Right atrium auricular region (tissue), 2 donors: ENCODE results near the gene PSENEN. TPM values are rescaled to one million over a fixed set of nuclear protein-coding genes. Genes with fewer than 3 reads are reported as not detected.

Source experiments
- DNase-seq: peaks from one replicate; pipeline ENCODE4 v3.0.0-alpha.2; 2019; ENCODE audit warnings: low spot score
- H3K27ac ChIP-seq, 2 donors: fragments of 200-600 bp; sonication (generic); 1 replicate in 1 of 2; 2 replicates in 1 of 2; pipeline ENCODE4 v1.5.1; 2016 to 2019
- H3K27me3 ChIP-seq, 2 donors: fragments of 200-600 bp; sonication (generic); one replicate each; pipeline versions ENCODE4 v1.5.1 to v1.6.0; 2017 to 2019
- H3K36me3 ChIP-seq: fragments of 200-600 bp; sonication (generic); one replicate; pipeline ENCODE4 v1.5.1; 2016
- H3K4me1 ChIP-seq, 2 donors: fragments of 200-600 bp; sonication (generic); one replicate each; pipeline versions ENCODE4 v1.5.1 to v1.6.0; 2017 to 2019
- H3K4me3 ChIP-seq, 2 donors: fragments of 200-600 bp; sonication (generic); 1 replicate in 1 of 2; 2 replicates in 1 of 2; pipeline ENCODE4 v1.5.1; 2017 to 2019; ENCODE audit warnings: mild to moderate bottlenecking in 1 of 2, moderate library complexity in 1 of 2
- H3K9me3 ChIP-seq, 2 donors: fragments of 200-600 bp; sonication (generic); one replicate each; pipeline ENCODE4 v1.5.1; 2019
- CTCF ChIP-seq, 2 donors: fragments of 200-600 bp; sonication (generic); IDR thresholded peaks; one replicate each; pipeline ENCODE4 v1.5.1; 2019; ENCODE audit warnings: antibody characterized with exemption in 2 of 2
- total RNA-seq, 2 donors: library from RNA; depleted of rRNA; stranded (reverse); fragments of >200 nt; gene quantifications; one replicate each; pipeline ENCODE4 v1.1.0, GENCODE V29; 2016

The PSENEN gene
- total RNA-seq, 2 donors from 2014 or later: 26.1 to 35.0 TPM

DNA sequence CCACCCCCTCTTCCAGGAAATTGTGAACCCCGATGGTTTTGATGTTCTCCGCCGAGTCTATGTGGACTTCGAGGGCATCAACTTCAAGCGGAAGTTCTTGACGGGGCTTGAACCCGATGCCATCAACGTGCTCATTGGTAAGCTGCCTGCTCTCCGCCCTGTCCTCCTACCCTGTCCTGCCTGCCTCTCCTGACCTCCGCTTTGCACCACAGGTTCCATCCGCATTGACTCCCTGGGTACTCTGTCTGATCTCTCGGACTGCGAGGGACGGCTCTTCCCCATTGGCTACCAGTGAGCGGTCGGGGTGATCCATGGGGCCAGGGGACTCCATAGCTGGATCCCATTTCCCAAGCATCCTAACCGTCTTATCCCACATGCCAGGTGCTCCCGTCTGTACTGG lies 15.1 kb upstream of the PSENEN start:
- H3K9me3 ChIP-seq: no peaks in the 10 kb centered on the region
- H3K4me3 ChIP-seq: no peak overlapping the region
- no peak for TF ChIP-seq CTCF (IDR thresholded peaks at IDR 0.05)
- no peaks in the 10 kb centered on the region for H3K27me3 ChIP-seq
- DNase-seq: no peak
- H3K27ac ChIP-seq: no peak overlapping the region
- H3K36me3 ChIP-seq: peaks cover 87% of the 10 kb centered on the region
- H3K4me1 ChIP-seq: no peaks in the 10 kb centered on the region

- H3K27me3 ChIP-seq: no peaks in the 10 kb centered on the region
- no peak overlapping the region for H3K4me3 ChIP-seq
- peaks cover 77% of the 10 kb centered on the region for H3K36me3 ChIP-seq
- DNase-seq: no peak
- no peak for TF ChIP-seq CTCF (IDR thresholded peaks at IDR 0.05)
- no peaks in the 10 kb centered on the region for H3K9me3 ChIP-seq
- no peaks in the 10 kb centered on the region for H3K4me1 ChIP-seq
- no peak overlapping the region for H3K27ac ChIP-seq
These were observed 14.1 kb upstream of the PSENEN start for GRCh38 chr19:35731353-35731752.

DNA sequence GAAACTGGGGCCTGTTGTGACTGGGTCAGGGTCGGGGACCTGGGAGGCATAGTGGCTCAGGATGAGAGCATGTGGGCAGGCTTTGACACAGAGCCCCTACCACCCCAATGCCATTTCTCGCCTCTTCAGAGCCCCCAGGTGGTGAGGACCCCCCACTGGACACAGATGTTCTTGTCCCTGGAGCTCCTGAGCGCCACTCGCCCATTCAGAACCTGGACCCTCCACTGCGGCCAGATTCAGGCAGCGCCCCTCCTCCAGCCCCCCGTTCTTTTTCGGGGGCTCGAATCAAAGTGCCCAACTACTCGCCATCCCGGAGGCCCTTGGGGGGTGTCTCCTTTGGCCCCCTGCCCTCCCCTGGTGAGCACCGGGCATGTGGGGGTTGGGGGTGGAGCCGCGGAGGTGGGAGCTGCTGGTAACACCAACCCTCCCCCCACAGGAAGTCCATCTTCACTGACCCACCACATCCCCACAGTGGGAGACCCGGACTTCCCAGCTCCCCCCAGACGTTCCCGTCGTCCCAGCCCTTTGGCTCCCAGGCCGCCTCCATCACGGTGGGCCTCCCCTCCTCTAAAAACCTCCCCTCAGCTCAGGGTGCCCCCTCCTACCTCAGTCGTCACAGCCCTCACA lies 13.6 kb upstream of the PSENEN start:
- no peak overlapping the region for H3K4me3 ChIP-seq
- H3K27ac ChIP-seq: no peak overlapping the region
- DNase-seq: no peak
- no peak for TF ChIP-seq CTCF (IDR thresholded peaks at IDR 0.05)
- no peaks in the 10 kb centered on the region for H3K9me3 ChIP-seq
- no peaks in the 10 kb centered on the region for H3K4me1 ChIP-seq
- peaks cover 76% of the 10 kb centered on the region for H3K36me3 ChIP-seq
- H3K27me3 ChIP-seq: no peaks in the 10 kb centered on the region

GRCh38 chr19:35732540-35733179 lies 12.8 kb upstream of the PSENEN start:
- no peak overlapping the region for H3K27ac ChIP-seq
- no peaks in the 10 kb centered on the region for H3K9me3 ChIP-seq
- H3K27me3 ChIP-seq: no peaks in the 10 kb centered on the region
- TF ChIP-seq CTCF (IDR thresholded peaks at IDR 0.05): no peak
- H3K36me3 ChIP-seq: peaks cover 76% of the 10 kb centered on the region
- DNase-seq: no peak
- H3K4me1 ChIP-seq: no peaks in the 10 kb centered on the region
- H3K4me3 ChIP-seq: no peak overlapping the region

- Histone ChIP-seq H3K9me3 (no peaks in the 10 kb centered on the region), H3K4me1 (no peaks in the 10 kb centered on the region), H3K27ac (no peak overlapping the region), H3K27me3 (no peaks in the 10 kb centered on the region), H3K4me3 (no peak overlapping the region), H3K36me3 (peaks cover 76% of the 10 kb centered on the region)
- no peak for DNase-seq
- no peak for TF ChIP-seq CTCF (IDR thresholded peaks at IDR 0.05)
These were observed 12.0 kb upstream of the PSENEN start for GRCh38 chr19:35733180-35734125.
